SH-SY5Y (cell line): ENCODE data around the gene ZNF689.

Source experiments
- GATA2 ChIP-seq: IDR thresholded peaks from 2 replicates; pipeline ENCODE4 v1.6.1; 2011; ENCODE audit warnings: mild to moderate bottlenecking, low read depth, low read length
- GATA3 ChIP-seq: IDR thresholded peaks from 2 replicates; pipeline ENCODE4 v1.6.1; 2011; ENCODE audit warnings: low read depth, mild to moderate bottlenecking, low read length, moderate library complexity

The ZNF689 gene

DNA sequence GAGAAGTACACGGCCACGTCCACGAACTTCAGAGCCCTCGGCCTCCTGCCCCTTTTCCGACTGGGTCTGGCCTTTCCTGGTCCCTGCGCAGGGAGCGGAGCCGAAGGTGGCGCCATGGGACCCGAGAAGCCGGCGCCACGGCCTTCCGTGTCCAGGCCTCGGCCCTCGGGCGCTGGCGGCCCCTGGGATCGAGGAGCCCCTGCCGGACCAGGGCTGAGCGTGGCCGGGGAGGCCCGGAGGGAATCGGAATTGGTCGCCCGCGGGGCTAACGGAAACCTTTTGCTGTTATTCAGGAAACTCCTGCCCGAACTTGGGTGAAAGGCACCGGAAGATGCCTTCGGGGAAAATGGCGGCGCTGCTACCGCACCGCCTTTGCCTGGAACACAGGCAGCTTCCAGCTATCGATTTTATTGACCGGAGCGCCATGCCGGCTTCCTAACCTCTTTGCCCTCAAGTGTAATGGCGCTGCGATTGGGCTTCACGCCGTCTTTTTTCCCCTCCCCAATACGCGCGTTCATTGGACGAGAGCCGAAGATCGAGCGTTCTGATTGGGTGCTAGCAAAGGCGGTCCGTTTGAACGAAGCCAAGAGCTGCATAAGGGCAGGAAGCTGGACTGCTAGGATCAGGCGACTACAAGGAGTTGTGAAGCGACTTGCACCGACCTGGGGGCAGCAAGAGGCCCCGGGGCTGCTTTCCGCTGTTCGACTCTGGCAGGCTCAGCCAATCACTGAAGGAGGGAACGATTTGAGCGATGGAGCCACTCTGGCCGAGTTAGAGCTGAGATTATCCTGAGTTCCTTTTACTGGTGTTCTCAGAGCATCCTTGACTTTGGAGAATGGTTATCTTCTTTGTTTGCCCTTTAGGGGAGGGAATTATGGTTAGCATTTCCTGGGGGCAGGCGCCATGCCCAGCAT lies at the start of gene ZNF689:
Gene ZNF689 (minus strand): TSS at position 464 of the 914 bp plus-strand sequence. CDS start 348 bp downstream, at position 116.
- TF ChIP-seq GATA2, result no peak
- TF ChIP-seq GATA3, result no peak

DNA sequence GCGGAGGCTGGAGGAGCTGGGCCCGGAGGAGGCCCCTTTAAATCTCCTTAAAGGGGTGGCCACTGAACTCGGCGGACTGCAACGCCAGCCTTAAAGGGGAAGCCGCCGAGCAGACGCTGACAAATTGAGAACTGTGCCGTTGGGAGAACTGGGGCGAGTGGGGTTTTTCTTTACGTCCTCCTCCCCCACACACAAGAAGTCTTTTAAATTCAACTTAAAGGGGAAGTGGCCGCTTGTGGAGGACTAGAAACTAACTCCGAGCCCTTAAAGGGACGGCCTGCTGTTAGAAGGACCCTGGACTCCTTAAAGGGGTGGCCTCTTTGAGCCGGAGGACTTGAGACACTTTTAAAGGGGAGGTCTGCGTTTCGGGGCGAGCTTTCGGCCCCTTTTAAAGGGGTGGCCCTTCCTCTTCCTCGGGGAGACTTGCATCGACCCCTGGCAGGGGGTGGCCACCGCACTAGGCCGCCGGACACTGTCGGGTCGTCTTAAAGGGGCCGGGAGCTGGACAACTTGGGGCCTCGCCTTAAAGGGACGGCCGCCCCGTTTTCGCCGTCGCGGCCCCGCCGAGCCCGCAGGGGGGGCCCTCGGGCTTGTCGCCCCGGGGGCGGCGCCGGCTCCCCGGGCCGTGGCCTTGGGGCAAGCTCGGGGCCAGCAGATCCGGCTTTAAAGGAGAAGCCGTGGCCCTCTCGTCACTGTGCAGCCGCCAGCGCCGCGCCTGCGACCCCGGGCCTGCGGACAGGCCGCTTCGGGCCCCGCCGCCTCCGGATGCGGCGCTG lies 48.7 kb upstream of the ZNF689 start:
- TF ChIP-seq GATA2 (no peak), GATA3 (no peak)

DNA sequence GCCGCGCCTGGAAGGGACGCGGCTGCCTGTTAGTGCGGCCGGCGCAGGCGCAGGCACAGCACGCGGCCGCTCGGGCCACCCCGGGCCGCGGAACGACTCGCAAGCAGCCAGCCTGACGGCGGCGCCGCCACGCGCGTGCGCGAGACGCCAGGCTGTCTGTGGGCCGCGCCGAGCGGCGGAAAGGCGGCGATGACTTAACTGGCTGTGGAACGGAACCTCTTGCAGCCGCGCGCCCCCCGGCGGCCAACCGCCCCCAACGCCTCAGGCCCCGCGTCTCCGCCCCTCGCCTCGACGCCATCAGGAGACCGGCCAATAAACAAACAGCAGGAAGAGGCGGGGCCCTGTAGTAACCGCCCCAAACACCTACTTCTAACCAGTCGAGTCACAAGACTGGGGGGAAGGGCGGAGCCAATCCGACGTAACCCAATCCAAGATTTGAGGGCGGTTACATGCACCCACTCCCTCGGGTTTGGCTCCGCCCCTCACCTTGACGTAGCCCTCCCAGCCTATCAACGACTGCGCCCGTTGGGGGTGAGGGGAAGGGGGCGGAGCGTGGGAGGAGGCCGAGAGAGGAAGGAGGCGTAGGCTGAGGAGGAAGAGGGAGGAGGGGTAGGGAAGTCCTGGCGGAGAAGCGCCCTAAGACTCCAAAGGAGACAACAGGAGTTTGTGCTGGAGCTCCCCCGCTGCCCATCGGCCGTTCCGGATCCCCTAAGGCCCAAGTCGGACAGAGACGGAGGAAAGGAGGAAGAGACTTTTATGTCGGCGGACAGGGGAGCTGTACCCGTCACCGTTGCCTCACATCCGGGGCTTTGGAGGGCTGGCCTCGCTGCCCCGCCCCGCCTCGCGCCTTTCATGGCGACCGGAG lies 47.9 kb upstream of the ZNF689 start, which contains the start of gene FBRS:
Gene FBRS (plus strand): TSS at position 566 of the 865 bp plus-strand sequence. CDS start 1,088 bp downstream, outside the sequence.
- TF ChIP-seq GATA3, result no peak
- TF ChIP-seq GATA2, result no peak; the same call in 1 of the 2 replicates

DNA sequence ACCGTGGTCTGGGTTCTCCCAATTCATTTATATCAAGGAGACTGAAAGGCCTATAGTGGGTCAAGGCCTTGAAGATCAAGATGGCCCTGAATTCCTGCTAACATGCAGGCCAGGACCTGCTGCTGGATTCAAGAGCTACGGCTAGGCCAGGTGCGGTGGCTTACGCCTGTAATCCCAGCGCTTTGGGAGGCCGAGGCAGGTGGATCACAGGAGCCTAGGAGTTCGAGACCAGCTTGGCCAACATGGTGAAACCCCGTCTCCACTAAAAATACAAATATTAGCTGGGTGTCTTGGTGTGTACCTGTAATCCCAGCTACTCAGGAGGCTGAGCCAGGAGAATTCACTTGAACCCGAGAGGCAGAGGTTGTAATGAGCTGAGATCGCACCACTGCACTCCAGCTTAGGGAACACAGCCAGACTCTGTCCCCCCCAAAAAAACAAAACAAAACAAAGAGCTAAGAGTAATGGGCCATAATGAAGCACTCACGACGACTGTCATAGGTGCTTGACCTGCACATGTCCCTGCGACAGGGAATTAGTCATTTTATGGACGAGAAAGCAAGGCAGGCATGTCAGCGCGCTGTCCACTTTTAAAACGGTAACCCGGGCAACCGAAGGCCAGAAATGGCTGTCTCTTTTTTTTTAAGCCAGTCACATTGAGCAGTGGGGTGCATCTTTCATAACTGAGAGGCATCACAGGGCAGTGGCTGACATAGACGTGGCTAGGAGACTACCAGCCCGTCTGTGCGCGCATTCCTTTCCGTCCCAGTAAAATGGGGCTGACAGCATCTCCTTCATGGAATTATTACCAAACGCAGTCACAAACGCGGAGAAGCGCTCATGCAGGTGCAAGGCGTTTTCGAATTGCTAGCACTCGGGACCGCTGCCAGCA lies 47.0 kb upstream of the ZNF689 start:
- TF ChIP-seq GATA3 (no peak), GATA2 (no peak)

DNA sequence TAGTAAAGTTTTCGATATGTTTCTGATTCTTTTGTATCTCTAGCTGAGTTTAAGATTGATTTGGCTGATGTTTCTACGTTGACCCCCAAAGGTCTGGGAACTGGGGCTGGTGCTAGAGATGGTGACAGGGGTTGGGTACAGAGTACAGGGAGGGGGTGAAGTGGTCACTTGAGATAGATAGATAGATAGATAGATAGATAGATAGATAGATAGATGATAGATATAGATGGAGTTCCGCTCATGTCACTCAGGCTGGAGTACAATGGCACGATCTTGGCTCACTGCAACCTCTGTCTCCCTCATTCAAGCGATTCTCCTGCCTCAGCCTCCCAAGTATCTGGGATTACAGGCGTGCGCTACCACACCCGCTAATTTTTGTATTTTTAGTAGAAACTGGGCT lies 46.2 kb upstream of the ZNF689 start:
- no peak for TF ChIP-seq GATA3
- no peak for TF ChIP-seq GATA2

DNA sequence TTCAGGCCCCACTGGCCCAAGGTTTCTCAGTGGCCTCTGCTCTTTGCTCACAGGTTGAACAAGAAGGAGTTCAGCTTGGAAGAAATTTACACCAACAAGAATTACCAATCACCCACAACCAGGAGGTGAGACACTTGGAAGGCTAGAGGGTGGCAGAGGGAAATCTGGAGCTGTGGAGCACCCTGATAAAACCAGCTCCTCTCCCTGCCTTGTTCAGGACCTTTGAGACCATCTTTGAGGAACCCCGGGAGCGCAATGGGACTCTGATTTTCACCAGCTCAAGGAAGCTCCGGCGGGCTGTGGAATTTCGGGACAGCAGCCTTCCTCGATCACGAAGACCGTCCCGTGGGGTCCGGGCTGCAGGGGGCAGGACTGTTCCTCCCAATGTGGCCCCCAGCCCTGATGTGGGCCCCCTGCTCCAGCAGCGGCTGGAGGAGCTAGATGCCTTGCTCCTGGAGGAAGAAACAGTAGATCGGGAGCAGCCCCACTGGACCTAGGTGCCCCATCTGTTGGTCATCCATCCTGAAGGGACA lies 45.7 kb upstream of the ZNF689 start:
- TF ChIP-seq GATA3 (no peak), GATA2 (no peak)

DNA sequence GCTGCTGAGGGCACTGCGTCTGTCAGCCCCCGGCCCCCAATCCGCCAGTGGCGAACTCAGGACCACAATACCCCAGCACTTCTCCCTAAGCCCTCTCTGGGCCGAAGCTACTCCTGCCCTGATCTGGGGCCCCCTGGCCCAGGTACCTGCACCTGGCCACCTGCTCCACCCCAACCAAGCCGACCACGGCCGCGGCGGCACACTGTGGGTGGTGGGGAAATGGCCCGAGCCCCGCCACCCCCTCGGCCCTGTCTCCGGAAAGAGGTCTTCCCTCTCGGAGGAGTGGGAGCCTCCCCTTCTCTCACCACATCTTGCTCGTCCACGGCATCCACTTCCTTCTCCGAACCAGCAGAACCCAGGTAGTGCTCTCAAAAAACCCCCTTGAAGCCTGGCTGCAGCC lies 44.7 kb upstream of the ZNF689 start:
- TF ChIP-seq GATA3, result no peak

DNA sequence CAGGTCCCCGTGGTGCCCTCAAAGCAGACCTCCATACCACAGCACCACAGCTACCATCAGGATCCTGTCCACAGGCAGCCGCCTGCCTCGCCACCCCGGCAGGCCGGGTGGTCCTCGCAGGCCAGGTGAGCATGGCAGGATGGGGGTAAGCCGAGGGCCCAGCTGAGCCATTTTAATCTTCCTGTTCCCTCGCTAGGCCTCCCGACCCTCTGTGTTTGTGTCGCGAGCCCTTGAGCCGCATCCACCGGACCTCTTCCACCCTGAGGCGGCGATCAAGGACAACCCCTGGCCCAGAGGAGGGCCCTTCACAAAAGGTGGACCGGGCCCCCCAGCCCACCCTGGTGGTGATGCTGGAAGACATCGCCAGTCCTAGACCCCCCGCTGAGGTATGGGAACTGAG lies 42.5 kb upstream of the ZNF689 start:
- no peak for TF ChIP-seq GATA3
- TF ChIP-seq GATA2, result no peak

DNA sequence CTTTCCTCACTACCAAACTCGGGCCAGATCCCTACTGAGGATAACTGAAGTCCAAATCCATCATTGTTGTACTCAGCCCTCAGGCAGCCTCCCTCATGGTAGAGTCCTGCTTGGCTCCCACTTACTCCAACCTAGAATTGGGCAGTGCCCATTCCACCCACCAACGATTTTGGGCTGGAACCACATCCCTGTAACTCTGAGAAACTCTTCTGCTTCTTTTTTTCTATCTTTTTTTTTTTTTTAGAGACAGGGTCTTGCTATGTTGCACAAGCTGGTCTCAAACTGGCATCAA lies 41.8 kb upstream of the ZNF689 start:
- TF ChIP-seq GATA3 (no peak), GATA2 (no peak)

DNA sequence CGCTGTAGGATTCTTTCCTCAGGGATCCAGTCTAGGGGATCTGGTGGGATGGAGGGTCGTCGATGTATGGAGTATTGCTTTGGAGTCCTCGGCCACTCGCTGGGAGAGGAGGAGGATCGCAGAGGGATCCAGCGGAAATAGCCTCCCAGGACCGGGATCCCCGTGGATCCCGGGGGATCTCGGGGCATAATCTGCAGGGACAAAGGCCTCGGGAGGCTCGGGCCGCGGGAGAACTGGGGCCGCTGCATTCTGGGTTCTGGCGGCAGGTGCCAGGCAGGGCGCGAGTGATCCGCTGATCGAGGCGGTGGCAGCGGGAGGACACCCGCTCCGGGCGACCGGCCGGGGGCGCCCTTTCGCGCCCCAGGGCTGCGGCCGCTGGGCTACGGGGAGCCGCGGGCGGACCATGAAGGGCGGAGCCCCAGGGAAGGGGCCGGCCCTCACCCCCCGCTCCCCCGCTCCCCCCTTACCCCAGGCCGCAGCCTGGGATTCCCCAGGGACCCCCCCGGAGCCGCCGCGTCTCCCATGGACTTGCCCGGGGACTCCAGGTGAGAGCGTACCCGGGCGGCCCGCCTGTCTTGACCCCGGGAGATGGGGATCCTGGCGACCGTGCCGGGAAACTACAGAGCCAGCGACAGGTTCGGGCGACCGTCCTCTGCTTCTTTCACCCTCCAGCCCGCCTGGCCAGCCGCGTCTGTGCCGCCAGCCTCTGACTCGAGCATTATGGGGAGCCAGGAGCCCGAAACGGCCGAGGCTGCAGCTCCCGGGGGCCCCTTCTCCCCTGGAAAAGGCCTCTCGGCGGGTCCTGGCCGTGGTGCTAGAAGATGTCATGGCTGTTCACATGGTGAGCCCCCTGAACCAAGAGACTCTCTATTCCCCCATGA lies 41.2 kb upstream of the ZNF689 start:
- TF ChIP-seq GATA3 (no peak), GATA2 (no peak)

DNA sequence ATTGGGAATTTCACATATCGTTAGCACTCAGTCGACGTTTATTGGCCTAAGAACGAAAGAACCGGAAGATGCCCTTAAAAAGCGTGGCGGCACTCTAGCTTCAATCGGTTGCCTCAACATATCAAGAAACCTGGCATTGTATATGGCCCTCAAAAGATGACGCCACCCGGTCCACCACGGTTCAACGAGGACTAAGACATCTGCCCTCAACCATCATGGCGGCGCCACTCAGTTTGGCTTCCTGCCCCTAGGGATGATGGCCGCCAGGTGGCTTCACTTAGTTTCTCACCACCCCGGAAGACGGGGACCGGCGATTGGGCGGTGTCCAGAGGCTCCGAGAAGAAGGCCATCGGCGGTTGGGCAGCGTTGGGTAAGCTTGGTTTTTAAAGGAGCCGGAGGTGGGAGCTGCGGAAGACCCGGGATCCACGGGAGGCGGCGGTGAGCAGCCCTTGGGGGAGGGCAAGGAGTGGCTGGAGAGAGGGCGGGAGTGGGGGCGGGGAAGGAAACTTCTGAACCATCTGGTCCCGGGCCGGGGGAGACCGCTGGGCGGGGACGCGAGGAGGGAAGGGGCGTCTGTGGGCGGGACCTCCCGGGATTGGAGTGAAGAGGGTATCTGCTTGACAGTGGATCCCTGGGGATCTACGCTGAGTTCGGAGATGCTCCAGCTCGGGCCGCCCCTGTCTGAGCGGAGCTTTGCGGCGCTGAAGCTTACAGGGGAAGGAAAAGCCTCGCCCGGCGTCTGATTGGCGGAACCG lies 40.4 kb upstream of the ZNF689 start, which contains the start of gene PRR14:
Gene PRR14 (plus strand): TSS at position 592 of the 755 bp plus-strand sequence. CDS start 686 bp downstream, outside the sequence.
- TF ChIP-seq GATA2, result no peak
- TF ChIP-seq GATA3, result no peak

DNA sequence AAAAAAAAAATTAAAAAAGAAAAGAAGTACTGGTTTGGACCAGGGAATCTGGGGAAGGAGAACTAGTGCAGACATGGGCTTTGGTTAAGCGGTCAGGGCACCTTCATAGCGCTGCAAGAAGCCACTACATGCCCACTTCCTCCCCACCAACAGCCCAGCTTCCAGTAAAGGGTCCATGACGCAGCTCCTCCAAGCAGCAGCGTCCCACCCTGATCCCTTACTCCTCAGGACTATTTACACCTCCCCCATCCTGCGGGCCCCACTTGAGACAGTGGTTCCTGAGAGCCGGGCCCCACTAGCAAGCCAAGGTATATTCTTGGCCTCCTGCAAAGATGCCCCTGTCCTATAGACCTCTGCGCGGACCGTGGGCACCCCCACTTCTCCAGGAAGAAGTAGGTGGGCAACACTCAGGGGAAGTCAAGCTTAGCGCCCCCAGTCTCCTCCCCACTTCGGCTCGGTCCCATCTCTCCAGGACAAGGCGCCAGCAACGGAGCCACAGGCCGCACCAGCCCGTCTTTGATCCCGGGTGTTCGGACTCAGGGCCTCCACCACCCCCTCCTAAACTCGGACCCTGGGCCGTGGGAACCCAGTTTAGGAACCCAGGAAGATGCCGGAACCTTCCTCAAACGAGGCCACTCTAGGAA lies 39.7 kb upstream of the ZNF689 start:
- TF ChIP-seq GATA3 (no peak), GATA2 (no peak)

DNA sequence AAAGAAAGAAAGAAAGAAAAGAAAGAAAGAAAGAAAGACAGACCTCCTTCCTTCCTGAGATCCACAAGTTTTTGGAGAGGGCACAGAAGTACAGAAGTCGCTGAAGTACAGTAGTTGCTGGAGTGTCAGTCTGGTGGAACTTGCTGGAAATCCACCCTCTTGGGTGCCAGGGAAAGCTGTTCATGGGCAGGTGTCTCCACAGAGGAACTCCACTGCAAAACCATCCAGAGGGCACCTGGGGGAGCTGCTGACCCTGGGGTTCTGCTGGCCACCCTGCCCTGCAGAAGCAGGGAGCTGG lies 37.0 kb upstream of the ZNF689 start:
- TF ChIP-seq GATA3 (no peak), GATA2 (no peak)
